Progenitor cell of endocrine pancreas (in vitro differentiated cells): Measurements from ENCODE around the gene PKP2. TPM values are rescaled to one million over a fixed set of nuclear protein-coding genes. Genes with fewer than 3 reads are reported as not detected.
A peak's percentile ranks its signal among the peaks of the same experiment; 100 is the strongest.

ENCODE experiments used
- DNase-seq: peaks from one replicate; pipeline ENCODE4 v3.0.0; 2021; ENCODE audit warnings: low spot score; ENCODE audit not compliant: unreplicated experiment
- H3K27ac Mint-ChIP-seq: 2 replicates; pipeline ENCODE4 v1.8.0; 2021; ENCODE audit warnings: mild to moderate bottlenecking, moderate library complexity, mixed read lengths
- H3K27me3 Mint-ChIP-seq: 2 replicates; pipeline ENCODE4 v1.8.0; 2021; ENCODE audit warnings: mixed read lengths
- H3K36me3 Mint-ChIP-seq: 2 replicates; pipeline ENCODE4 v1.8.0; 2022; ENCODE audit warnings: mixed read lengths; ENCODE audit not compliant: insufficient read depth
- H3K4me1 Mint-ChIP-seq: 2 replicates; pipeline ENCODE4 v1.8.0; 2021; ENCODE audit warnings: low read depth, mixed read lengths
- H3K4me3 Mint-ChIP-seq: 2 replicates; pipeline ENCODE4 v1.8.0; 2021; ENCODE audit warnings: low read depth, mild to moderate bottlenecking, moderate library complexity, mixed read lengths
- H3K9me3 Mint-ChIP-seq: 2 replicates; pipeline ENCODE4 v1.8.0; 2021; ENCODE audit warnings: low read depth, mixed read lengths
- CTCF ChIP-seq: fragments of 200-600 bp; sonication (generic); IDR thresholded peaks from one replicate; pipeline ENCODE4 v1.5.0; 2021; ENCODE audit warnings: antibody characterized with exemption, mild to moderate bottlenecking; ENCODE audit not compliant: unreplicated experiment
- total RNA-seq: library from RNA; stranded (reverse); gene quantifications from 2 replicates; pipeline ENCODE4 v1.2.1, GENCODE V29; 2021

PKP2 gene
- total RNA-seq, 1 donor from 2014 or later, result 103 TPM

- TF ChIP-seq CTCF, result no peak
- no peak for DNase-seq
- H3K4me1 Mint-ChIP-seq, result peaks cover 57% of the 10 kb centered on the region
- H3K4me3 Mint-ChIP-seq, result no peak overlapping the region
- peaks cover 6% of the 10 kb centered on the region for H3K36me3 Mint-ChIP-seq
- no peaks in the 10 kb centered on the region for H3K27me3 Mint-ChIP-seq
- H3K27ac Mint-ChIP-seq, result peak overlapping the region; percentile 76
- H3K9me3 Mint-ChIP-seq, result no peaks in the 10 kb centered on the region
Observed at GRCh38 chr12:32889011-32889760, 7.4 kb downstream of the PKP2 start.

- H3K4me1 Mint-ChIP-seq, result peaks cover 49% of the 10 kb centered on the region
- H3K36me3 Mint-ChIP-seq, result peaks cover 10% of the 10 kb centered on the region
- no peak for DNase-seq
- no peaks in the 10 kb centered on the region for H3K9me3 Mint-ChIP-seq
- H3K27me3 Mint-ChIP-seq, result no peaks in the 10 kb centered on the region
- no peak overlapping the region for H3K4me3 Mint-ChIP-seq
- peak overlapping the region; percentile 52 for H3K27ac Mint-ChIP-seq
- no peak for TF ChIP-seq CTCF
Observed at GRCh38 chr12:32887058-32887457, 9.5 kb downstream of the PKP2 start.

DNA sequence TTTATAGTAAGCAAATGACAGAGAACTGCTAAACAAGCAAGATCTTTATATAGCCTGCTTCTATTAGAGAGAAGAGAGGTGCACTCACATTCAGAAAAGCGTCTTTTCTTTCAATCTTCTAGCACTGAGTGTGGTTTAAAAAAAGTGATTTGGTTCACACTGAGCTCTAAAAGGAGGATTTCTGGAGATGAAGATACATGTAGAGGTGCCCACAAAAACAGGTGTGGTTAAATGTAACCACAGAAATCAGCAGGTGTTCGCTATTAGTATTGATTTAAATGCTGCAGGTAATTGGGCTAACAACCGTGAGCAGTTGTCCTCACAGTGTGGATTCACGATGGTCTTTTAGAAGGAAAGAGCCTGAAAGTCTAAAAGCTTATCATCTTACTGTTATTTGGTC, 10.7 kb downstream of the PKP2 start:
- Mint-ChIP-seq H3K4me3 (no peak overlapping the region), H3K4me1 (peaks cover 41% of the 10 kb centered on the region), H3K9me3 (no peaks in the 10 kb centered on the region), H3K27ac (peak overlapping the region; percentile 86), H3K27me3 (no peaks in the 10 kb centered on the region), H3K36me3 (peaks cover 10% of the 10 kb centered on the region)
- no peak for DNase-seq
- TF ChIP-seq CTCF, result no peak

GRCh38 chr12:32884962-32885361, 11.6 kb downstream of the PKP2 start:
- Mint-ChIP-seq H3K4me1 (peaks cover 43% of the 10 kb centered on the region), H3K36me3 (peaks cover 18% of the 10 kb centered on the region), H3K27me3 (no peaks in the 10 kb centered on the region), H3K27ac (peak overlapping the region; percentile 50), H3K9me3 (no peaks in the 10 kb centered on the region), H3K4me3 (no peak overlapping the region)
- DNase-seq, result no peak
- TF ChIP-seq CTCF, result no peak

DNA sequence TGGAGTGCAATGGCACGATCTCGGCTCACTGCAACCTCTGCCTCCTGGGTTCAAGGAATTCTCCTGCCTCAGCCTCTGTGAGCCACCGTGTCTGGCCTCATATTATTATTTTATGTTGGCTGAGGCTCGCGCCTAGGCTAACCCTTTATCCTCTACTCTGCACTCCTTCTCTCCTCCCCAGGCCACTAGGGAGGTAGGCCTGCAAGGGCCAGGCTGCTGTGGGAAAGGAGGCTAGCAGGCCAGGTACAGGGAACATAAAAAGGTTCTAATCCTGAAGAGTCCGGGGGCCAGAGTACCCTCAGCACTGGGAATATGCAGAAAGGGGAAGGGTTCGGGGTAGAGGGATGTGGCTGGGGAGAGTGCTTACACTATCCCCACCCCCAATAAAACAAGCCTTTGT, 14.9 kb downstream of the PKP2 start:
- Mint-ChIP-seq H3K27me3 (no peaks in the 10 kb centered on the region), H3K27ac (peak overlapping the region; percentile 45), H3K4me3 (no peak overlapping the region), H3K4me1 (peaks cover 36% of the 10 kb centered on the region), H3K36me3 (peaks cover 35% of the 10 kb centered on the region), H3K9me3 (no peaks in the 10 kb centered on the region)
- no peak for TF ChIP-seq CTCF
- DNase-seq, result no peak
